ENCODE results near the gene DGCR2. TPM values are rescaled to one million over a fixed set of nuclear protein-coding genes. Genes with fewer than 3 reads are reported as not detected.

The DGCR2 gene
- total and polyA plus RNA-seq, 2 of the 4 experiments (the other 2 are of a cell fraction): 17.2 to 35.4 TPM

DNA sequence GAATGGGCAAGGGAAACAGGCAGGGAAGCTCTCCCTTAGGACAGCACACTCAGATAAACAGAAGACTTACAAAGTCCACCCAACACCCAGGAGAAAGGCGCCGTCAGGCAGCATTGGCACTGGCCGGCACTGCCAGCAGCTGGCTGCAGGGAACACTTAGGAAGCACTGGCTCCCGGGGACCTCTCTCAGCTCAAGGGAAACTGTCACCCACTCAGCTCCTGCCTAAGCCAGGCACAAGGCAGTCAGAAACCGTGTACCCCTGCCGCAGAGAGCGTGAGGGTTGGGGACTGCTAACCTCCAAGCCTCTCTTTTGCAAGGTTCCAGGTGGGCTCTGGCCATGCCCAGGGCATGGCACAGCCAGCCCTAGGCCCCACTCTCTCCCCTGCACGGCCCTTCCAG, 64.7 kb downstream of the DGCR2 start:
- ChIA-PET CTCF (no interaction called here), POLR2A (ENCODE audit: unreplicated experiment) (no interaction called here)
- in situ Hi-C loops (cut with MboI; ENCODE audit: low sequenced_read_pairs): no loop called here

More for the DNA sequence above, 64.7 kb downstream of the DGCR2 start:
- Histone ChIP-seq H4K8ac (ENCODE audit: low read depth in 2 of 2, low read length in 2 of 2) (no peak overlapping the region), H3K18ac (ENCODE audit: low read depth, low read length) (no peak overlapping the region), H3K27ac (ENCODE audit: insufficient read depth, low read length) (no peak overlapping the region), H3K4me3 (ENCODE audit: insufficient read depth, low read depth, low read length) (no peak overlapping the region), H3K56ac (ENCODE audit: extremely low read depth, insufficient read depth, low read length) (no peak overlapping the region), H4K91ac (ENCODE audit: insufficient read depth, low read depth, low read length) (no peak overlapping the region), H2BK15ac (ENCODE audit: low read depth, low read length) (no peak overlapping the region), H2AK5ac (ENCODE audit: low read depth, low read length) (no peak overlapping the region), H2BK120ac (ENCODE audit: low read depth, low read length) (no peak overlapping the region), H3K79me1 (ENCODE audit: low read depth in 1 of 2, low read length in 2 of 2) (peaks cover 8 to 28% of the 10 kb centered on the region in 2 experiments; a peak in 2 of 4 replicates), H2BK5ac (ENCODE audit: low read depth, low read length, poor library complexity, severe bottlenecking) (no peak overlapping the region), H3K4ac (ENCODE audit: low read depth, low read length) (no peak overlapping the region), H3K9me3 (ENCODE audit: control insufficient read depth, insufficient read depth, low read length) (no peaks in the 10 kb centered on the region), H3K36me3 (ENCODE audit: control insufficient read depth, insufficient read depth, low read length) (peaks cover 24% of the 10 kb centered on the region), H3K9me1 (ENCODE audit: insufficient read depth, low read length) (peaks cover 22% of the 10 kb centered on the region; the same call in 1 of the 2 replicates), H3K23ac (ENCODE audit: low read depth, low read length) (no peak overlapping the region), H3K14ac (replicated peaks; ENCODE audit: low read depth, low read length) (no peak overlapping the region), H2AFZ (replicated peaks; ENCODE audit: low read length, poor library complexity) (no peak overlapping the region), H3K27me3 (ENCODE audit: control insufficient read depth, insufficient read depth, low read length) (no peaks in the 10 kb centered on the region), H4K20me1 (ENCODE audit: insufficient read depth, low read length) (peaks cover 28% of the 10 kb centered on the region), H3K9ac (ENCODE audit: low read depth, low read length) (no peak overlapping the region), H2BK20ac (ENCODE audit: low read depth, low read length) (no peak overlapping the region), H2AK9ac (replicated peaks; ENCODE audit: low read depth, low read length, poor library complexity) (no peak overlapping the region), H4K5ac (ENCODE audit: low read depth, low read length) (no peak overlapping the region), H3K4me2 (ENCODE audit: low read depth, low read length) (no peak overlapping the region), H3K4me1 (ENCODE audit: control insufficient read depth, insufficient read depth, low read length) (peaks cover 15% of the 10 kb centered on the region)
- intact Hi-C loops (cut with micrococcal nuclease): no loop called here
- no TSS peak for BruUV-seq (replicated peaks)
- ATAC-seq (ENCODE audit: low read depth): no peak
- no peak for TF ChIP-seq CEBPB (IDR thresholded peaks at IDR 0.05; ENCODE audit: low read depth, low read length)
- 95% methylated on average over 4 of the region's 8 CpGs; no CpG with 5 or more reads in 1 of the 2 experiments for WGBS, 2 experiments (ENCODE audit: extremely low coverage in 2 of 2, insufficient read length in 1 of 2)
- no peak for DNase-seq
- dilution Hi-C loops (cut with HindIII; ENCODE audit: low sequenced_read_pairs, unreplicated experiment): no loop called here

Data from IMR-90 (cell line).